Astrocyte of the hippocampus (primary cell): ENCODE measurements around the gene KIF6.
"Not testable (repeated sequence)": the region's sequence is repeated elsewhere in the genome, so short reads cannot be mapped to it uniquely, and the experiment has no call there.

ENCODE experiments used
- DNase-seq: peaks from one replicate; pipeline ENCODE4 v3.0.0; 2011; ENCODE audit warnings: low read depth, low spot score

KIF6 gene, protein sequence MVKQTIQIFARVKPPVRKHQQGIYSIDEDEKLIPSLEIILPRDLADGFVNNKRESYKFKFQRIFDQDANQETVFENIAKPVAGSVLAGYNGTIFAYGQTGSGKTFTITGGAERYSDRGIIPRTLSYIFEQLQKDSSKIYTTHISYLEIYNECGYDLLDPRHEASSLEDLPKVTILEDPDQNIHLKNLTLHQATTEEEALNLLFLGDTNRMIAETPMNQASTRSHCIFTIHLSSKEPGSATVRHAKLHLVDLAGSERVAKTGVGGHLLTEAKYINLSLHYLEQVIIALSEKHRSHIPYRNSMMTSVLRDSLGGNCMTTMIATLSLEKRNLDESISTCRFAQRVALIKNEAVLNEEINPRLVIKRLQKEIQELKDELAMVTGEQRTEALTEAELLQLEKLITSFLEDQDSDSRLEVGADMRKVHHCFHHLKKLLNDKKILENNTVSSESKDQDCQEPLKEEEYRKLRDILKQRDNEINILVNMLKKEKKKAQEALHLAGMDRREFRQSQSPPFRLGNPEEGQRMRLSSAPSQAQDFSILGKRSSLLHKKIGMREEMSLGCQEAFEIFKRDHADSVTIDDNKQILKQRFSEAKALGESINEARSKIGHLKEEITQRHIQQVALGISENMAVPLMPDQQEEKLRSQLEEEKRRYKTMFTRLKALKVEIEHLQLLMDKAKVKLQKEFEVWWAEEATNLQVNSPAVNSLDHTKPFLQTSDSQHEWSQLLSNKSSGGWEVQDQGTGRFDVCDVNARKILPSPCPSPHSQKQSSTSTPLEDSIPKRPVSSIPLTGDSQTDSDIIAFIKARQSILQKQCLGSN

DNA sequence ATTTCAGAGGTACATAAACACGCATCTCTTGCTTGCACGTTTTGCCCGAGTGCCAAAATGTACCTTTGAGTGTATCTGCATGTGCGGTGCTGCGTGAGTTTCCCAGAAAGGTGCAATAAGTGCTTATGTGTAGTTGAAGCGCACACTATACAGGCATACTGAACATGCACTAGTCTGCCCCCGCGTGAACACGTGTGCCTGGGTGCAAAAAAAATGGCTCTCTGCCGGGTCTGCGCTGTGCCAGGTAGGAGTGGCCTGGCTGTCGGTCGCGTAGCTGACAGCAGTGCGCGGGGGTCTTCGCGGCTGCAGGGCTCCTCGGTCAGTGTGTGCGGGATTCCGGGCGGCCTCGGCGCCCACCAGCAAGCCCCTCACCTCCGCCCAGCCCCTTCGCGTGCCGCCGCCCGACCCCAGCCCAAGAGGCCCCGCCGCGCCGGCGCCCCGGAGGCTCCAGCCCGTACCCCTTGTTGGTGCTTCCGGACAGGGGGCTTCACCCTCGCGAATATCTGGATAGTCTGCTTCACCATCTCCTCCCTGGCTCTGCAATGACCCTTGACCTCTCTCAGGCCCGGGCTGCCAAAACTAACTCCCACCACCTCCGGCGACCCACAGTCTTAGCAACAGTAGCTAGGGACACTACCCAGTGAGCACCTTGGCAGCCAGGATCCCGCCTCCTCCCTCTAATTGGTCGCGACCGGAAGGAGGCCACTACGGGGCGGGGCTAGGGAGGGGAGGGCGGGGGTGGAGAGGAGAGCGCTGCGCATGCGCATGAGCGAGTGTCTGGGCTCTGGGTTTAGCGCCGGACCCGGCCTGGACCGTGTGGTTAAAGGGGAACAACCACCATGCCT lies at the start of gene KIF6:
KIF6 (minus strand) TSS at position 622 of the 845 bp plus-strand sequence; CDS start at position 524, 98 bp downstream.
- DNase-seq = peak; percentile 95

DNA sequence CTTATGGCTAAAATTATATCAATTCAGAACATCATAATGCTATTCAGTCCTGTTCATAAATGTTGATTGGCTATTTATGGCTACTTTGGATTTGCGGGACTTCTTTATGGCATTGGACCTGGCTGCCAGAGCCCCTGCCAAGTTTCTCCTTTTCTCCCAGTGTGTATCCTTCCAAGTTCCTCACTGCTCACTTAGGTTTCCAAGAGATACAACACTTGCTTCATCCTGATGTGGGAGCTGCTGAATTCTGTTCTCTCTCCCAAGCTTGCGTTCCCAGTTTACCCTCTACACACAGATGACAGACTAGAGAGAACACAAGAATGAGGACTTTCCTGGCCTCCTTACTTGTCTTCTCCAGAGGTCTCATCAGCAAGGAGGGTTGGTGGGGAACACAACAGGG lies 48.6 kb upstream of the KIF6 start:
- no peak for DNase-seq

DNA sequence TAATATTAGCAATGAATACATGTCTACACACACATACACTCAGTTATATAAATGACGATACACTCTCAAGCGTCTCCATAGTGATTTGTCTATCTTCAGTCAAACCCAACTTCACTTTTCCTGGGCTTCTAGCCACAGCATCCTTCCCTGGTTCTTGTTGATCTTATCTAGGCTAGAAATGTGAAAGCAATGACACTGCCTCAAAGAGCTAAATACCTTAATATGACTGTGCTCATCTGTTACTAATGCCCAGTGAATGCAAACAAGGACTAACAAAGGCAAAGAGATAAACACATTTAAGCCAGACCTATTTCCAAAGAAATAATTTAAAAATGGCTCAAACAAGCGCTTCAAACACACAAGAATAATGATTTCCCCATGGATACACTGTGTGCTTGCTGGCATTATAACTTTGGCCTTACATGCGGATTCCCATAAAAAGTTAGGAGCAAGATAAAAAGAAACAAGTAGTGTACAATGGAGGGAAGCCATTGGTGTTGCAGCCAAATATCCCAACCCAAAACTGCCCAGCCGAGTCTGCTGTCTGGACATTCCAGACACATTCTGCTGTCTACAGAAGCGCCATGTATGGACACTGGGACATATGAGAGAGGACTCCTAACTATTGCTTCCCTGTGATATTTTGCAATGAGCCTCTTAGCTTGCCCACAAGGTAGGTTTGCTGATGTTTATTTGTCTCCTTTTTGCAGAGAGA lies 47.5 kb upstream of the KIF6 start:
- DNase-seq = no peak

DNA sequence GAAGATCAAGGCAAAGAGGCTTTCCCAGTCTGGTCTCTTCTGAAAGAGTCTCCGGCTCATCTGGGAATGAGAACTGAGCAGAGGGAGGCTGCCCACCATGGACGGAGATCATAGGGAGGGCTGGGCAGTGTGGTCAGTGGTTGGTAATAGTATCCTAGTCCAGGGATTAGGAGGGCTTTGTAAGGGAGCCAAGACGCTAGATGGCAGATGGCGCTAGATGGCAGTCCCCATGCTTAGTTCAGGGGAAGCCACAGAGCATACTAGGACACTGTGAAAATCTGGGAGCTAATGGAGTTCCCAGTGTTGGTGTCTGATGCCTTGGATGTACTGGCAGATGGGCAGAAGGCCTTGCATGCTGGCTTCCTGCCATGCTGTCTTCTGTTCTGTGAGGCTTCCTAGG lies 45.2 kb upstream of the KIF6 start:
- no peak for DNase-seq

DNA sequence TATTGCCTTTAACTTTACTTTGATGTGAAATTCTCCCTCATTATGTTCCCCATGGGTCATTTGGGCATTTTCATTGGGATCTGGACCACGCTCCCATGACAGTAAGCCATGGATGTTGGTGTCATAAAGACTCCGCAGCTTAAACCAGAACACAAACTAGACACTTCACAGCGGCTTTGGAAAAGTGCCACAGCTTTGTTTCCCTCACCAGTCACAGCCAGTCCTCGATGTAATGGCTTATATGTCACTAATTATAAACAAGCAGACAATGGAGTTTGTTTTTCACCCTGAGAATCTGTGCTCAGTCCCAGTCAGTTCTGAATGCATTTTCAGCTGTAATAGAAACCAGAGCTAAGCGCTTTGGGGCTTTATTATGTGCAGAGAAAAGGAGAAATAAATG lies 43.8 kb upstream of the KIF6 start:
- no peak for DNase-seq

DNA sequence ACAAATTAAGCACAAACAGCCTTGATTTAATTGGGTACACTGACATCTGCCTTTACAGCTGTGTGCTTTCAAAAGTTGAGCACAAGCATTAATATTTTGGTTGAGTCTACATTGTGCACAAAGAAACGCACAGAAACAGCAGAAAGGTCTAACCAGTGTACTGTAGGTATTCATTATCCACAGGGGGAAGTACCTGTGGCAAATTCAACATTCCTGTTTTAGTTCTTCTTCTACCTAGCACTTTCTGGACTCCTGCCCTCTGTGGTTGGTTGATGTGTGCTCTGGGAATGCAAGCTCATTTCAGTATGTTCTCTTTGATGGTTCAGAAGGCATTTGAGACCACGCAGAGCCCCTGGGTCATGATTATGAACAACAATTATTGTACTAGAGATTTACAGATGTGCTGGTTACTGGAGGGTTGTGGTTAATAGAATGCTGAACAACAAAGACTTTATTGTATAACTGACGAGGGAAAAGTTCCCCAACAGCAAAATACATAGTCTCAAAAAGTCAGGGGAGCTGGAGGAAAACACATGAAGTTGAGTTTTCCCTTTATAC lies 40.4 kb upstream of the KIF6 start:
- DNase-seq = peak; percentile 38

DNA sequence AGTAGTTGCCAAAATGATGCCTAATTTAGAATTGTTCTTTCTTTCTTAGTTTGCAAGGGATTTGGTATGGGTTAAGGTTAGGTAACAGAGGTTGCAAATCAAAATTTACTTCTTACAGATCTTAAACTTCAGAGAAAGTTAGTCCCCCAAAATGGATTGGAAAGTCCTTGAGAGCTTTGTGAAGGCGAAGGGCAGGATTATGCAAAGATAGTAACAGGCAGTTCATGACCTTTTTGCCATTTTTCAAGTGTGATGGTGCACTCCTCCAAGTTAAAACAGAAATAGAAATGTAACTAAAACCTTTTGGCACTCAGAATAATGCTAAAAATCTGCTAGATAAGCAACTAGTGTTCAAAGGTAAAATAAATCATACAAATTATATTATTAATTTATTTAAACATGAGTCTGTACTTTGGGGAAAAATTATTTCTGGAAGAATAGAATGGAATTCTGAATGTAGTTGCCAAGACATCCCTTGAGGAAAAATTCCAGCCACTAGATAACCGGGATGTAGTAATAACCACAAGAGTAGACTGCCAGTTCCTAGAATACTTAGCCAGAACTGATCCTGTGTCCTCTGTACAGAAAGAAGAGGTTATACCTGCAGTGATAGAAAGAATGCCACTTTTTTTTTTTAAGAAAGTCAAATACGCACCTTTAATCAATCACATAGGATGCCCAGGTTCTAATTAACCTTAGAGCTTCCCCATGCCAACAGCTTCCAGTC lies 35.2 kb upstream of the KIF6 start:
- DNase-seq = no peak

DNA sequence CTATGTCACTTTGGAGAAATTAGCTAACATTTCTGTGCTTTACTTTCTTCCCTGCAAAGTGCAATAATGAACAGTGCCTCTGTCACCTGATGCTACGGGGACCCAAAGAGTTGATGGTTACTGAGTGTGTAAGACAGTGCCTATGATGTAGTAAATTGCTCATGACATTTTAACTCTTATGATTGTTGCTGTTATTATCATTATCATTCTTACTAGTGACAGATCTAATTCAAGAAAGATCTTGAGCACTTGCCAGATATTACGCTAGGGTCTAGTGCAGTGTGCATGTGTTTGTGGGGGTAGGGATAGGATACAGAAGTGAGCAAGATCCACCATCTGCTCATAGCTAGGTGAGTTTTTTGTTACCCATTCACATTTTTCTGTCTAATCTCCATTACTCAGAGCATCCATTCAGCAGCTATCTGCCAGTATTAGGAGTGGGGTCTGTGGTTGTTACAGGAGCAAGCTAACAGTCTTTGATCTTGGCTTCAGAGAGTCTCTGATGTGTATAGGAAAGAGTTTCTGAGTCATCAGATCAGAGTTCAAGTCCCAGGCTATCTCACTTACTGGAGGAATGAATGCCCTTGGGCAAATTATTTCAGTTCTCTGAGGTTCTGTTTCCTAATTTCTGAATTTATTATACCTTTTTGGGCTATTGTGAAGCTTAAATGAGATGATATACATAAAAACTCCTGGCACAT lies 33.8 kb upstream of the KIF6 start:
- DNase-seq = no peak

DNA sequence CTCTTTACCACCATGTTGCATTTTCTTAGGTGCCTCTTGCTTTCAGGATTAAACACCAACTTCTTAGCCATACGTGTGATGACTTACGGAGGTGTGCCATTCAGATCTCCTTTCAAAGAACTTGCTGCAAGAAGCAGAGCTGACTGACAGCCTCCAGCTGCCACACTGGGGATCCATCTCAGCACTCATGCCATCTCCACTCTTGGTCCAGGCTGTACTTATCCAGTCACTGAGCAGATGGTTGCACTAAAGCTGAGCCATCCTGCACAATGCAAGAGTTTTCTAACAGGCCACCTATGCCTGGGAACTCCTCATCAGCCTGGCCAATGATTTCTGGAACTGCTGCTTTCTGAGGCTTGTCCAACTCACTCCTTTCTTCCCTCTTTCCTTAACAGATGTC lies 31.4 kb upstream of the KIF6 start:
- no peak for DNase-seq

DNA sequence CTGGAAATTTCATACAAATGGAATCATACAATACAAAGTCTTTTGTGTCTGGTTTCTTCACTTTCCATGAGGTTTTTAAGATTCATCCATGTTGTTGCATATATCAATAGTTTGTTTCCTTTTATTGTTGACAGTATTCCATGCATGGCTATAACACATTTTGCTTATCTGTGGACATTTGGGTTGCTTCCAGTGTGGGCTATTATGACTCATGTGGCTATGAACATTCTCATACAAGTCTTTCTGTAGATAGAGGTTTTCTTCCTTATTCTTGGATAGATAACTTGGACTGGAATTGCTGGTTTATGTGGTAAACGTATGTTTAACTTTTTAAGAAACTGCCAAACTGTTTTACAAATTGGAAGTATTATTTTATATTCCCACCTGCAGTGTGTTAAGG lies 30.0 kb upstream of the KIF6 start:
- peak; percentile 43 for DNase-seq

DNA sequence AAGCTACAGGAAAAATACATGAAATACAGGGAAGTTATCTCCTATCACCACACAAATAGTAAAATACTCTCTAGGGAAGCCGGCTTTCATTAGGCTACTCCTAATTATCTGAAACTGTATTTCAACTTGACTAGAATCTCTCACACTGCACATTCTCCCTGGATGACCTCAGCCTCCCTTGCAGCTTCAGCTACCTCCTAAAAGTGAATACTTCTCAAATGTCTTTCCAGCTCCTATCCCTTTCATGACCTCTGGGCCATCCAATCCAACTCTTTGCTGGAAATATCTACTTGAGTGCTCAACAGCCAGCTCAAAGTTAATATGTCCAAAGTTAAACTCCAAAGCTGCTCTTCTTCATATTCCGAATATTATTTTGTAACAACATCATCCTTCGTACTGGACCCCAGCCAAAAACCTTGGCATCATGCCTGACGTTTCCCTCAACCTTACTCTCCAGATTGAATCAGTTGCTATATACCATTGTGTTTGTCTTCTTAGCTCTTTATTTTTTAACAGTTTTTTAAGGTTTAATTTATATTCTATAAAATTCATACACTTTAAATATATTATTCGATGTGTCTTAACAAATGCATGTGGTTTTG lies 29.4 kb upstream of the KIF6 start:
- DNase-seq = no peak

DNA sequence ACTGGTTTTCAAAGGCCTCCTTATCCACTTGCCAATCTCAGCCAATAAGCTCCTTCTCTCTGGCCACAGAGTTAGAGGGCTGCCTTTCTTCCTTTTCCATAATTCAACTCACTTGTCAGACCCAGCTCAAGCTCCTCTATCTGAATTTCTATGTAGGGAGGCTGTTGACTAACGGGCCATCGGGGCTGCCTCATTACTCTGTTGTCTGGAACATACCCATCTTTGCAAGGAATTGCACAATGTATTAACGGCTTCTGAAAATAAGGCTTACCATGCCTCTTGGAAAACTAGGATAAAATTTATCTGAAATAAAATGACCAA lies 28.5 kb upstream of the KIF6 start:
- DNase-seq = peak; percentile 20

DNA sequence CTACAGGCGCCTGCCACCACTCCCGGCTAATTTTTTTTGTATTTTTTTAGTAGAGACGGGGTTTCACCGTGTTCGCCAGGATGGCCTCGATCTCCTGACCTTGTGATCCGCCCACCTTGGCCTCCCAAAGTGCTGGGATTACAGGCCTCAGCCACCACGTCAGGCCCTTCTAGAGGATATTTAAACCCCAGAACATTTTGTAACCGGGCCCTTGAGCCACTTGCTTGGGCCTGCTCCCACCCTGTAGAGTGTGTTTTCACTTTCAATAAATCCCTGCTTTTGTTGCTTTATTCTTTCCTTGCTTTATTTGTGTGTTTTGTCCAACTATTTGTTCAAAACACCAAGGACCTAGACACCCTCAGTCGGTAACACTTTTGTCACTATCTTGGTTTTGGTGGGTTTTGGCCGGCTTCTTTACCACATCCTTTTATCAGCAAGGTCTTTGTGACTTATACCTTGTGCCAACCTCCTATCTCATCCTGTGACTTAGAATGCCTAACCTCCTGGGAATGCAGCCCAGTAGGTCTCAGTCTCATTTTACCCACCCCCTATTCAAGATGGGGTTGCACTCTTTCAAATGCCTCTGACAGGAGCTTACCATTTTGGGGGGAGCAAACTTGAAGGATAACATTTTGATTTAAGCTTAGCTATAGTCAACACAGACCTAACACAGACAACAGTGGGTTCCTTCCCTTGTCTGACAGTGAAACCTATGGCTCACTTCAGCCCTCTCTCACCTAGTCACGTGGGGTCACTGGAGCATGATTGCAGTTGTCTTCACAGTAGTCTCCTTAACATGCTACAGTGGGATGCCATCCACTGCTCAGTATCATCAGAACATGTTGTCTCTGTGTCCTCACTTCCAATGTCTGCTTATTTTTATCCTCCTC lies 27.9 kb upstream of the KIF6 start:
- DNase-seq = peak; percentile 12

DNA sequence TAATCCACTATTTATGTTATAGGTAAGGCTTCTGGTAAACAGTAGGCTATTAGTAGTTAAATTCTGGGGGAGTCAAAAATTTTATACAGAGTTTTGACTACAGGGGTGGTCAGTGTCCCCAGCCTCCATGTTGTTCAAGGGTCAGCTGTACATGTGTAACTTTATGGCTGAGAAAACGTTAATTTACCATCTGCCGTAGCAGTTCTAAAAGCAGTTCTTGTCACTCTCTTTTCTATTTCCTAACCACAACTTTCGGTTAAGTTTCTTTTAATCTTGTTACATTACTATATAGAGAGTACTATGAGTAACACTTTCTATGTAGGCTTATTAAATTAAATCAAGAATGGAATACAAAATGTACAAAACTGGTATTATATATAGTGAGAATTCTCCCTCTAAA lies 21.6 kb upstream of the KIF6 start:
- DNase-seq = no peak

DNA sequence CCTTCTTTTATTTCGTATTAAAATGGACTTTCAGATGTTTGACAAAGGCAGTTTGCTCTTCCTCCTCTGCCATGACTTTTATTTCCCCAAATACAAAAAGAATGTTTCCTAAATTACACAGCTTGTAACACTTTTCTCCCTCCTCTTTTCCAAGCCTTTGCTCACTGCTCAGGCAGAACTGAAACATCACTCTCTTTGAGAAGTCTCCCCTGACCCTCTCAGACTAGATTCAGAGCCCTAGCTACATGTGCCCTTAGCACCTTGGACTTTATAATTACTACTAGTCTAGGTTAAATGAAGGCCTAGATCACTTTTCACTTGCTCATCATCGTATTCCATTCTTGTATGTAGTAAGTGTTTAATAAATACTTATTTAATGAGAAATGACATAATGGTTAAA lies 8.5 kb upstream of the KIF6 start:
- DNase-seq = no peak

DNA sequence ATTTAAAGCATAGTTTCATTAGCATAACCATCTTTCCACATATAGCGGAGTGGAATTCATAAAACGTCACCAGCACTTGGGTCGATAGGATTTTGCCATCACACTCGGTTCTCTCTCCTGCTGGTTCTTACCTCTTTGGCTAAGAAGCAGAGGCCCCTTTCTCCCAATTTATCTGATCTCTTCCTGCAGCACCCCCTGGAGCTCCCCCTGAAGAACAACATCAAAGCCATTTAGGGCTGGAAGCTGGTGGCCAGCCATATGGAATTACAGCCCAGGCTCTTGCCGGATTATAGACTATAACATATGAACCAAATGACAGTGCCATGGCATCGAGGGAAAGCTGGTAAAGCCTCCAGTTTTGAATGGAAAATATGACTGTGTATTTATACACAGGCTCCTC lies 6.4 kb upstream of the KIF6 start:
- no peak for DNase-seq

DNA sequence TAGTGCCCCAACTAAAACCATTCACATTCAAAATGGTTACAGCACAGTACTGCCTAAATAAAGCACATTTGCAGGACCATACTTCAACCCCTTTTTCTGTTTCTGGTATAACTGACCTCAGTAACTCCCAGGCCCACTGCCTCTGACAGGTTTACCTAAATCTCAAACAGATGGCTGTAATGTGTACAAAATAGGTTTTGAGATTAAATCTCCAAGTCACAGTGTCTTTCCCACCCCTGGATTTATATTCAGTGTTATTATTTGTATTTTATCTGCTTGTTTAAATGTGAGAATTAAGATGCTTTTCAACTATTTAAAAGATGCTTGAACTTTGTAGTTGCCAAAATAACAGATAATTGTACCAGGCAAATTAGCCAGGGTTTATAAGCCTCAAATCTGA lies 4.7 kb upstream of the KIF6 start:
- DNase-seq = no peak

DNA sequence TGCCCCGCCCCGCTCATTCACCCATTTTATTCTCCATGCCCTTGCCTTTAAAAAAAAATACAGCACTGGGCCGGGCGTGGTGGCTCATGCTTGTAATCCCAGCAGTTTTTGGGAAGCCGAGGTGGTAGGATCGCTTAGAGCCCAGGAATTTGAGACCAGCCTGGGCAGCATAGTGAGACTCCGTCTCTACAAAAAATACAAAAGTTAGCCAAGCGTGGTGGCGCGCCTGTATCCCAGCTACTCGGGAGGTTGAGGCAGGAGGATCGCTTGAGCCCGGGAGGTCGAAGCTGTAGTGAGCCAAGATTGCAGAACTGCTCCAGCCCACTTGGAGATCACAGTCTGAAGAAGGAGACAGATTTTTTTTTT lies 407 bp upstream of the KIF6 start:
- DNase-seq = no peak

DNA sequence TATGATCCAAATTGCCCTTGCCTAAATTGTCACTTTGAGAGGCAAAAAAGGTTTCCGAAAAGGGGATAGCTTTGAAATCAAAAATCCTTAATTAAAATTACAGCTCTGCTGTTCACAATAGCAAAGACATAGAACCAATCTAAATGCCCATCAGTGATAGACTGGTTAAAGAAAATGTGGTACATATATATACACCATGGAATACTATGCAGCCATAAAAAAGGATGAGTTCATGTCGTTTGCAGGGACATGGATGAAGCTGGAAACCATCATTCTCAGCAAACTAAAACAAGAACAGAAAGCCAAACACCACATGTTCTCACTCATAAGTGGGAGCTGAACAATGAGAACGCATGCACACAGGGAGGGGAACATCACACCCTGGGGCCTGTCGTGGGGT lies 1.9 kb downstream of the KIF6 start:
- not testable (repeated sequence) for DNase-seq
